ENCODE data around the gene SIGLEC1. TPM values are rescaled to one million over a fixed set of nuclear protein-coding genes. Genes with fewer than 3 reads are reported as not detected.

SIGLEC1 gene
- not detected in 2 replicates for total RNA-seq

GRCh38 chr20:3712279-3712873 lies at the start of gene SIGLEC1:
Gene SIGLEC1 (minus strand): TSS chr20:3712600. CDS start chr20:3707128, 5,472 bp downstream.

GRCh38 chr20:3732327-3733118 lies 20.1 kb upstream of the SIGLEC1 start, which contains the start of gene HSPA12B:
Gene HSPA12B (plus strand): TSS chr20:3732685. CDS start chr20:3738675, 5,990 bp downstream.

GRCh38 chr20:3681931-3682781 lies 30.2 kb downstream of the SIGLEC1 start, which contains the start of gene ADAM33:
Gene ADAM33 (minus strand): TSS chr20:3682010. CDS start chr20:3682004, 6 bp downstream.

DNA sequence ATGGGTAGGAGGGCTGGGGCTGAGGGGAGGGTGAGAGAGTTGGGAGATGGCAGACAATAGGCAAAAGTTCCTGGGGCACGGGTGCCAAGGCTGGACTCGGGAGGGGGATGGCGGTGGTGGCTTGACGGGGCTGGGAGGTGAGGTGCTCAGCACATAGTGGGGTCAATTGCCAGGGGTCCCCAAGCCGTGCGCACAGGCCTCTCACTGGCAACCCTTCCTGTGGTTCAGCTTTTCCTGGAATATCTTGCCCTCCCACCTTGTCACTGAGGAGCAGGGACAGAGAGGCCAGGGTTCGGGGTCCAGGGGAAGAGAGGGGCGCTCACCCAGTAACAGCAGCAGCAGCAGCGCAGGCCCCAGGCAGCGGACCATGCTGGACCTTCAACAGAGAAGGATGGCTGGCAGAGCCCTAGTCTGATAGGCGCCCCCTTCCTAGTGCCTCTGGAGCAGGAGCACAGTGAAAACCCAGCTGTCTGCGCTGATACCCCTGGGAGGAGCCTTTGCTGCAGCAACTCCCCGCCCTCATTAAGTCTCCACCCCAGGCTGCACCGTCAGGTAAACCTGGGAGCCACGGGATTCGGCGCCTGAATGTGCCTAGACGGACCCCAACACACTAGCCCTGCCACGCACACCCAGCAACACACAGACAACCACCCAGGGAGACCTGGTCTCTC lies 49.2 kb downstream of the SIGLEC1 start, which contains the start of gene GFRA4:
Gene GFRA4, minus strand, starts transcription at position 369 of the 671 bp plus-strand sequence. Its CDS starts 0 bp downstream, at position 369.

Other genes starting within 250 kb of the SIGLEC1 start
- gene ATRN, start 241.6 kb downstream of the SIGLEC1 start, total RNA-seq = 46.0 and 56.5 TPM in 2 replicates
- gene GFRA4, start 49.2 kb downstream of the SIGLEC1 start, total RNA-seq = not detected in 2 replicates
- 57.5 and 87.5 TPM in 2 replicates for gene ADAM33, start 30.6 kb downstream of the SIGLEC1 start, total RNA-seq
- gene HSPA12B, start 20.1 kb upstream of the SIGLEC1 start, total RNA-seq = 0.11 and 0.12 TPM in 2 replicates
- gene ADISSP, start 55.2 kb upstream of the SIGLEC1 start, total RNA-seq = 29.6 and 39.6 TPM in 2 replicates
- gene SPEF1, start 68.8 kb upstream of the SIGLEC1 start, total RNA-seq = 0.22 and 0.25 TPM in 2 replicates
- 121 and 150 TPM in 2 replicates for gene CENPB, start 74.1 kb upstream of the SIGLEC1 start, total RNA-seq
- 18.9 and 30.5 TPM in 2 replicates for gene CDC25B, start 83.7 kb upstream of the SIGLEC1 start, total RNA-seq
- gene AP5S1, start 107.9 kb upstream of the SIGLEC1 start, total RNA-seq = 16.7 and 23.1 TPM in 2 replicates
- gene MAVS, start 134.2 kb upstream of the SIGLEC1 start, total RNA-seq = 16.0 and 16.1 TPM in 2 replicates
- gene PANK2, start 176.8 kb upstream of the SIGLEC1 start, total RNA-seq = 59.2 and 68.6 TPM in 2 replicates

Measured in uterine smooth muscle cell (primary cell).